ENCODE data around the gene TMEM117.
"Not testable (repeated sequence)": the region's sequence is repeated elsewhere in the genome, so short reads cannot be mapped to it uniquely, and the experiment has no call there.

The TMEM117 gene

GRCh38 chr12:44247588-44247987 is 411.7 kb downstream of the TMEM117 start:
- no peak overlapping the region for H3K27ac ChIP-seq (ENCODE audit: poor library complexity, severe bottlenecking)
- no peaks in the 10 kb centered on the region for H3K36me3 ChIP-seq (ENCODE audit: low read depth)
- H3K4me3 ChIP-seq (ENCODE audit: severe bottlenecking) = no peak overlapping the region
- H3K27me3 ChIP-seq (ENCODE audit: insufficient read depth, poor library complexity, severe bottlenecking) = no peaks in the 10 kb centered on the region
- TF ChIP-seq CTCF (IDR thresholded peaks at IDR 0.05; ENCODE audit: poor library complexity, severe bottlenecking) = no peak
- no peaks in the 10 kb centered on the region for H3K9me3 ChIP-seq (ENCODE audit: severe bottlenecking)
- H3K4me1 ChIP-seq (ENCODE audit: insufficient read depth, poor library complexity, severe bottlenecking) = no peaks in the 10 kb centered on the region
- ATAC-seq (ENCODE audit: low read depth) (no peak), DNase-seq (ENCODE audit: low spot score) (no peak)

GRCh38 chr12:44248436-44248835 is 412.6 kb downstream of the TMEM117 start:
- Histone ChIP-seq H3K4me3 (ENCODE audit: severe bottlenecking) (no peak overlapping the region), H3K36me3 (ENCODE audit: low read depth) (no peaks in the 10 kb centered on the region), H3K9me3 (ENCODE audit: severe bottlenecking) (no peaks in the 10 kb centered on the region), H3K27ac (ENCODE audit: poor library complexity, severe bottlenecking) (no peak overlapping the region), H3K4me1 (ENCODE audit: insufficient read depth, poor library complexity, severe bottlenecking) (no peaks in the 10 kb centered on the region), H3K27me3 (ENCODE audit: insufficient read depth, poor library complexity, severe bottlenecking) (no peaks in the 10 kb centered on the region)
- DNase-seq (ENCODE audit: low spot score) (no peak), ATAC-seq (ENCODE audit: low read depth) (no peak)
- no peak for TF ChIP-seq CTCF (IDR thresholded peaks at IDR 0.05; ENCODE audit: poor library complexity, severe bottlenecking)

GRCh38 chr12:44250440-44250839 is 414.6 kb downstream of the TMEM117 start:
- ATAC-seq (ENCODE audit: low read depth) = not testable (repeated sequence)

GRCh38 chr12:44253338-44253856 is 417.5 kb downstream of the TMEM117 start:
- H3K36me3 ChIP-seq (ENCODE audit: low read depth) = no peaks in the 10 kb centered on the region
- no peak for ATAC-seq (ENCODE audit: low read depth)
- H3K27ac ChIP-seq (ENCODE audit: poor library complexity, severe bottlenecking) = no peak overlapping the region
- H3K4me3 ChIP-seq (ENCODE audit: severe bottlenecking) = no peak overlapping the region
- H3K4me1 ChIP-seq (ENCODE audit: insufficient read depth, poor library complexity, severe bottlenecking) = no peaks in the 10 kb centered on the region
- DNase-seq (ENCODE audit: low spot score) = no peak
- TF ChIP-seq CTCF (IDR thresholded peaks at IDR 0.05; ENCODE audit: poor library complexity, severe bottlenecking) = no peak
- no peaks in the 10 kb centered on the region for H3K27me3 ChIP-seq (ENCODE audit: insufficient read depth, poor library complexity, severe bottlenecking)
- H3K9me3 ChIP-seq (ENCODE audit: severe bottlenecking) = no peaks in the 10 kb centered on the region

More at GRCh38 chr12:44250440-44250839, 414.6 kb downstream of the TMEM117 start:
- H3K36me3 ChIP-seq (ENCODE audit: low read depth); H3K4me3 ChIP-seq (ENCODE audit: severe bottlenecking); DNase-seq (ENCODE audit: low spot score); H3K4me1 ChIP-seq (ENCODE audit: insufficient read depth, poor library complexity, severe bottlenecking); H3K27ac ChIP-seq (ENCODE audit: poor library complexity, severe bottlenecking); H3K9me3 ChIP-seq (ENCODE audit: severe bottlenecking); H3K27me3 ChIP-seq (ENCODE audit: insufficient read depth, poor library complexity, severe bottlenecking): not testable (repeated sequence)

- Histone ChIP-seq H3K4me3 (ENCODE audit: severe bottlenecking) (no peak overlapping the region), H3K4me1 (ENCODE audit: insufficient read depth, poor library complexity, severe bottlenecking) (no peaks in the 10 kb centered on the region)
- no peak for TF ChIP-seq CTCF (IDR thresholded peaks at IDR 0.05; ENCODE audit: poor library complexity, severe bottlenecking)
Measured at GRCh38 chr12:44258246-44258645, 422.4 kb downstream of the TMEM117 start.

More at GRCh38 chr12:44258246-44258645, 422.4 kb downstream of the TMEM117 start:
- Histone ChIP-seq H3K27ac (ENCODE audit: poor library complexity, severe bottlenecking) (no peak overlapping the region), H3K36me3 (ENCODE audit: low read depth) (no peaks in the 10 kb centered on the region), H3K27me3 (ENCODE audit: insufficient read depth, poor library complexity, severe bottlenecking) (no peaks in the 10 kb centered on the region), H3K9me3 (ENCODE audit: severe bottlenecking) (no peaks in the 10 kb centered on the region)
- no peak for DNase-seq (ENCODE audit: low spot score)
- ATAC-seq (ENCODE audit: low read depth) = no peak
